GM12878 (cell line): Measurements from ENCODE around the gene WWP2. TPM values are rescaled to one million over a fixed set of nuclear protein-coding genes. Genes with fewer than 3 reads are reported as not detected.
A peak's percentile ranks its signal among the peaks of the same experiment; 100 is the strongest.

Experiments used
- ATAC-seq: fragments of 200-7000 bp; cut with Tn5 transposase; 3 replicates; pipeline ENCODE4 v1.9.1; 2020; ENCODE audit warnings: mild to moderate bottlenecking, moderate library complexity
- BruUV-seq: library from RNA; stranded (reverse); fragments of 400-500 nt; replicated peaks from 2 replicates; lab custom pipeline; 2021; lab: Mats Ljungman, UMichigan
- CTCF ChIA-PET: fragments of 300-600 bp; sonication (Branson Sonifier 250); formaldehyde crosslinking; extraction: SDS; loops from one replicate; lab custom pipeline; 2021; ENCODE audit warnings: inconsistent platforms; lab: Yijun Ruan, JAX
- POLR2A ChIA-PET: fragments of 350-600 bp; formaldehyde crosslinking; extraction: SDS; loops from one replicate; lab custom pipeline; 2021; ENCODE audit warnings: inconsistent platforms; lab: Charles Lee
- RAD21 ChIA-PET: fragments of 300-600 bp; sonication (Branson Sonifier 250); formaldehyde crosslinking; loops from one replicate; lab custom pipeline; 2023; ENCODE audit warnings: antibody characterized with exemption; ENCODE audit not compliant: unreplicated experiment; lab: Charles Lee
- SMC1A ChIA-PET: fragments of 300-600 bp; sonication (Branson Sonifier 250); formaldehyde crosslinking; loops from one replicate; lab custom pipeline; 2023; ENCODE audit not compliant: unreplicated experiment, uncharacterized antibody; lab: Charles Lee
- DNase-seq: peaks from one replicate; pipeline ENCODE4 v3.0.0-alpha.2; 2011; ENCODE audit warnings: low read depth, low spot score
- FAIRE-seq: peaks from 3 replicates; lab custom pipeline; 2011; peaks lifted over from hg19 to GRCh38; lab: Jason Lieb, UNC
- H2AFZ ChIP-seq: 2 replicates; pipeline ENCODE4 v1.6.0; 2011; ENCODE audit warnings: low read depth, low read length, control low read depth; ENCODE audit not compliant: control insufficient read depth
- H3K27ac ChIP-seq: 2 replicates; pipeline ENCODE4 v1.5.1; 2011; ENCODE audit warnings: control low read depth; ENCODE audit not compliant: control insufficient read depth, insufficient read depth
- H3K27me3 ChIP-seq, 2 experiments: replicated peaks in 1 of 2; 2 replicates each; pipeline versions ENCODE4 v1.6.0 to v1.6.1; 2011; ENCODE audit warnings: low read length in 1 of 2; ENCODE audit not compliant: control insufficient read depth in 2 of 2, insufficient read depth in 2 of 2
- H3K36me3 ChIP-seq, 2 experiments: 2 replicates each; pipeline ENCODE4 v1.5.1; 2011; ENCODE audit warnings: low read length in 1 of 2; ENCODE audit not compliant: control insufficient read depth in 2 of 2, insufficient read depth in 2 of 2
- H3K4me1 ChIP-seq: 2 replicates; pipeline ENCODE4 v1.6.1; 2011; ENCODE audit warnings: mild to moderate bottlenecking, low read length, moderate library complexity, mixed read lengths; ENCODE audit not compliant: control insufficient read depth, insufficient read depth
- H3K4me2 ChIP-seq: 2 replicates; pipeline ENCODE4 v1.6.0; 2011; ENCODE audit warnings: control low read depth; ENCODE audit not compliant: control insufficient read depth, insufficient read depth
- H3K4me3 ChIP-seq: fragments of 200-600 bp; sonication (generic); 2 replicates; pipeline ENCODE4 v1.5.1; 2016
- H3K79me2 ChIP-seq: 2 replicates; pipeline ENCODE4 v1.6.0; 2011; ENCODE audit warnings: low read length; ENCODE audit not compliant: control insufficient read depth, insufficient read depth
- H3K9ac ChIP-seq: 2 replicates; pipeline ENCODE4 v1.8.0; 2011; ENCODE audit warnings: low read length, control low read depth, mixed read lengths; ENCODE audit not compliant: control insufficient read depth, insufficient read depth
- H3K9me3 ChIP-seq: replicated peaks from 3 replicates; pipeline ENCODE4 v1.5.1; 2011; ENCODE audit warnings: mild to moderate bottlenecking, low read length; ENCODE audit not compliant: control insufficient read depth, insufficient read depth
- H4K20me1 ChIP-seq: 2 replicates; pipeline ENCODE4 v1.6.0; 2011; ENCODE audit not compliant: control insufficient read depth, insufficient read depth
- EZH2 ChIP-seq: IDR thresholded peaks from 2 replicates; pipeline ENCODE4 v1.6.1; 2012; ENCODE audit warnings: low read depth, mild to moderate bottlenecking, control low read depth, inconsistent platforms, low read length, borderline replicate concordance; ENCODE audit not compliant: control insufficient read depth
- HCFC1 ChIP-seq: fragments of 150-350 bp; IDR thresholded peaks from 2 replicates; pipeline ENCODE4 v1.6.1; 2014; ENCODE audit warnings: low read length
- IKZF1 ChIP-seq: fragments of 450-650 bp; conservative IDR thresholded peaks from 2 replicates; pipeline ENCODE4 v1.6.1; 2017; ENCODE audit warnings: antibody characterized with exemption, mild to moderate bottlenecking
- JUND ChIP-seq: IDR thresholded peaks from 2 replicates; pipeline ENCODE4 v1.6.1; 2012; ENCODE audit warnings: low read depth, mild to moderate bottlenecking, low read length, improper control_type of control experiment, moderate library complexity
- SREBF2 ChIP-seq: IDR thresholded peaks from 2 replicates; pipeline ENCODE4 v1.6.1; 2012; ENCODE audit warnings: mild to moderate bottlenecking, low read length
- WGBS: methylation state at CpG from one replicate; pipeline ENCODE4 v1.1.6; 2016; ENCODE audit warnings: low lambda C conversion rate; ENCODE audit not compliant: insufficient replicate concordance, insufficient coverage; ENCODE audit errors: missing lambda C conversion rate; 5-methylcytosine and 5-hydroxymethylcytosine counted together
- in situ Hi-C: fragments of 300-500 bp; cut with MboI; formaldehyde crosslinking; loops from 9 replicates; pipeline ENCODE4 v1.14.3; 2018; ENCODE audit warnings: mixed read lengths
- intact Hi-C: fragments of 100-400 bp; cut with micrococcal nuclease; formaldehyde crosslinking; loops from one replicate; pipeline ENCODE4 v1.14.2; 2022; ENCODE audit not compliant: unreplicated experiment
- polyA plus RNA-seq, 11 experiments: library from polyadenylated mRNA; depleted of rRNA in 4 of 11; unstranded in 6 of 11; stranded (reverse) in 5 of 11; fragments of >200 nt; fragmentation: Nextera tagmentation in 4 of 11; fragmentation: Illumina TruSeq in 1 of 11; extraction: Ambion mirVana in 4 of 11; extraction: Trizol in 1 of 11; gene quantifications; 1 replicate in 1 of 11; 2 replicates in 10 of 11; pipeline versions ENCODE4 v1.2.1 to v1.2.3, GENCODE V29; 2011 to 2016; ENCODE audit warnings: inconsistent platforms in 2 of 11, missing spikeins in 2 of 11, low read depth in 1 of 11
- total RNA-seq, 4 experiments: library from RNA; depleted of rRNA in 3 of 4; stranded (reverse); fragments of >200 nt in 3 of 4; fragmentation: Illumina TruSeq in 1 of 4; extraction: Trizol in 1 of 4; gene quantifications; 2 replicates each; pipeline versions ENCODE4 v1.2.1 to v1.2.3, GENCODE V29; 2013 to 2021
- TF ChIP-seq, protein P1 (sequence below): fragments of 450-650 bp; IDR thresholded peaks from 2 replicates; pipeline ENCODE4 v1.6.1; 2016; ENCODE audit warnings: mild to moderate bottlenecking, moderate library complexity, borderline replicate concordance
- TF ChIP-seq, protein P2 (sequence below): fragments of 450-650 bp; IDR thresholded peaks from 2 replicates; pipeline ENCODE4 v1.6.1; 2016; ENCODE audit warnings: mild to moderate bottlenecking
- TF ChIP-seq, protein P3 (sequence below): fragments of 450-650 bp; IDR thresholded peaks from 2 replicates; pipeline ENCODE4 v1.6.1; 2017; ENCODE audit warnings: mild to moderate bottlenecking, moderate library complexity

Gene WWP2
- total and polyA plus RNA-seq, 10 of the 15 experiments (the other 5 are each of a cell fraction or from before 2014, with no cell fraction given) = 2.8 to 47.0 (median 23.8) TPM

DNA sequence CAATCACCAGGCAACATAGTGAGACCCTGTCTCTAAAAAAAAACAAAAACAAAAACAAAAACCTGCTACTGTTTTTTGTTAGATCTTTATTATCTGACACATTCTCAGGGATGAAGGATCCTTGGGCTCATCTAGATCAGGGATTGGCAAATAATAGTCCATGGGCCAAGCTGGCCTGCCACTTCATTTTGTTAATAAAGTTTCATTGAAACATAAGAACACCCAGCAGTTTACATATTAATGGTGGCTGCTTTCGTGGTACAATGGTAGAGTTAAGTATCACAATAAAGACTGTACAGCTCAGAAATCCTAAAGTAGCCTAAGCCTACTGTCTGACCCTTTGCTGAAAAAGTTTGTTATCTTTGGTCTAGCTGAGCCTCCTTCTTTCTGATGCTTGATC lies 156.1 kb downstream of the WWP2 start (continued):
- TF ChIP-seq, protein P1, sequence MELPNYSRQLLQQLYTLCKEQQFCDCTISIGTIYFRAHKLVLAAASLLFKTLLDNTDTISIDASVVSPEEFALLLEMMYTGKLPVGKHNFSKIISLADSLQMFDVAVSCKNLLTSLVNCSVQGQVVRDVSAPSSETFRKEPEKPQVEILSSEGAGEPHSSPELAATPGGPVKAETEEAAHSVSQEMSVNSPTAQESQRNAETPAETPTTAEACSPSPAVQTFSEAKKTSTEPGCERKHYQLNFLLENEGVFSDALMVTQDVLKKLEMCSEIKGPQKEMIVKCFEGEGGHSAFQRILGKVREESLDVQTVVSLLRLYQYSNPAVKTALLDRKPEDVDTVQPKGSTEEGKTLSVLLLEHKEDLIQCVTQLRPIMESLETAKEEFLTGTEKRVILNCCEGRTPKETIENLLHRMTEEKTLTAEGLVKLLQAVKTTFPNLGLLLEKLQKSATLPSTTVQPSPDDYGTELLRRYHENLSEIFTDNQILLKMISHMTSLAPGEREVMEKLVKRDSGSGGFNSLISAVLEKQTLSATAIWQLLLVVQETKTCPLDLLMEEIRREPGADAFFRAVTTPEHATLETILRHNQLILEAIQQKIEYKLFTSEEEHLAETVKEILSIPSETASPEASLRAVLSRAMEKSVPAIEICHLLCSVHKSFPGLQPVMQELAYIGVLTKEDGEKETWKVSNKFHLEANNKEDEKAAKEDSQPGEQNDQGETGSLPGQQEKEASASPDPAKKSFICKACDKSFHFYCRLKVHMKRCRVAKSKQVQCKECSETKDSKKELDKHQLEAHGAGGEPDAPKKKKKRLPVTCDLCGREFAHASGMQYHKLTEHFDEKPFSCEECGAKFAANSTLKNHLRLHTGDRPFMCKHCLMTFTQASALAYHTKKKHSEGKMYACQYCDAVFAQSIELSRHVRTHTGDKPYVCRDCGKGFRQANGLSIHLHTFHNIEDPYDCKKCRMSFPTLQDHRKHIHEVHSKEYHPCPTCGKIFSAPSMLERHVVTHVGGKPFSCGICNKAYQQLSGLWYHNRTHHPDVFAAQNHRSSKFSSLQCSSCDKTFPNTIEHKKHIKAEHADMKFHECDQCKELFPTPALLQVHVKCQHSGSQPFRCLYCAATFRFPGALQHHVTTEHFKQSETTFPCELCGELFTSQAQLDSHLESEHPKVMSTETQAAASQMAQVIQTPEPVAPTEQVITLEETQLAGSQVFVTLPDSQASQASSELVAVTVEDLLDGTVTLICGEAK = 0 out of 2 replicates have a peak, but pooled peaks have one; percentile 29
- TF ChIP-seq JUND = no peak
- TF ChIP-seq HCFC1 = no peak

DNA sequence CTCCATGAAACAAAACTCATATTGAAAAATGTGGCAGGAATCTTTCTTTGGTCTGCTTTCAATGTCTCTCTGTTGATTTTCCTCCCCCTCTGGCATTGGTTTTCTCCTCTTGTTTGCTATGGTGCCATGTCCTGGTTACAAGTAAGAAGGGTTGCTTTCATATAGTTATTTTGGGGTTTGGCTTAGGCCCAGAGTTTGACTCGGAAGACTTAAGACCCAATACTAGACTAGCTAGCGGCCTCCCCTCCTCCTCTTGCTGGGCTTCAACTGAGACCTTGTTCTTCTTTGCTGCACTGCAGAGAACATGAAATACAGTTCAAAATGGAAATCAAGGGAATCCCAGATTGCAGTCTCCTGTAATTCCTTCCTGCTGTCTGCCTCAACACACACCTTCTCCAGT lies 159.0 kb downstream of the WWP2 start:
- Histone ChIP-seq H3K4me1 (no peaks in the 10 kb centered on the region), H3K79me2 (no peaks in the 10 kb centered on the region), H3K27me3 (no peaks in the 10 kb centered on the region), H3K9ac (no peak overlapping the region), H3K4me2 (no peak overlapping the region), H3K27ac (no peak overlapping the region), H3K9me3 (no peaks in the 10 kb centered on the region)
- intact Hi-C loops = no loop called here
- POLR2A ChIA-PET = no interaction called here
- DNase-seq = no peak
- no TSS peak for BruUV-seq
- SMC1A ChIA-PET = no interaction called here
- TF ChIP-seq IKZF1 = no peak
- TF ChIP-seq EZH2 = no peak
- TF ChIP-seq, protein P2, sequence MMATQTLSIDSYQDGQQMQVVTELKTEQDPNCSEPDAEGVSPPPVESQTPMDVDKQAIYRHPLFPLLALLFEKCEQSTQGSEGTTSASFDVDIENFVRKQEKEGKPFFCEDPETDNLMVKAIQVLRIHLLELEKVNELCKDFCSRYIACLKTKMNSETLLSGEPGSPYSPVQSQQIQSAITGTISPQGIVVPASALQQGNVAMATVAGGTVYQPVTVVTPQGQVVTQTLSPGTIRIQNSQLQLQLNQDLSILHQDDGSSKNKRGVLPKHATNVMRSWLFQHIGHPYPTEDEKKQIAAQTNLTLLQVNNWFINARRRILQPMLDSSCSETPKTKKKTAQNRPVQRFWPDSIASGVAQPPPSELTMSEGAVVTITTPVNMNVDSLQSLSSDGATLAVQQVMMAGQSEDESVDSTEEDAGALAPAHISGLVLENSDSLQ = no peak
- TF ChIP-seq, protein P3, sequence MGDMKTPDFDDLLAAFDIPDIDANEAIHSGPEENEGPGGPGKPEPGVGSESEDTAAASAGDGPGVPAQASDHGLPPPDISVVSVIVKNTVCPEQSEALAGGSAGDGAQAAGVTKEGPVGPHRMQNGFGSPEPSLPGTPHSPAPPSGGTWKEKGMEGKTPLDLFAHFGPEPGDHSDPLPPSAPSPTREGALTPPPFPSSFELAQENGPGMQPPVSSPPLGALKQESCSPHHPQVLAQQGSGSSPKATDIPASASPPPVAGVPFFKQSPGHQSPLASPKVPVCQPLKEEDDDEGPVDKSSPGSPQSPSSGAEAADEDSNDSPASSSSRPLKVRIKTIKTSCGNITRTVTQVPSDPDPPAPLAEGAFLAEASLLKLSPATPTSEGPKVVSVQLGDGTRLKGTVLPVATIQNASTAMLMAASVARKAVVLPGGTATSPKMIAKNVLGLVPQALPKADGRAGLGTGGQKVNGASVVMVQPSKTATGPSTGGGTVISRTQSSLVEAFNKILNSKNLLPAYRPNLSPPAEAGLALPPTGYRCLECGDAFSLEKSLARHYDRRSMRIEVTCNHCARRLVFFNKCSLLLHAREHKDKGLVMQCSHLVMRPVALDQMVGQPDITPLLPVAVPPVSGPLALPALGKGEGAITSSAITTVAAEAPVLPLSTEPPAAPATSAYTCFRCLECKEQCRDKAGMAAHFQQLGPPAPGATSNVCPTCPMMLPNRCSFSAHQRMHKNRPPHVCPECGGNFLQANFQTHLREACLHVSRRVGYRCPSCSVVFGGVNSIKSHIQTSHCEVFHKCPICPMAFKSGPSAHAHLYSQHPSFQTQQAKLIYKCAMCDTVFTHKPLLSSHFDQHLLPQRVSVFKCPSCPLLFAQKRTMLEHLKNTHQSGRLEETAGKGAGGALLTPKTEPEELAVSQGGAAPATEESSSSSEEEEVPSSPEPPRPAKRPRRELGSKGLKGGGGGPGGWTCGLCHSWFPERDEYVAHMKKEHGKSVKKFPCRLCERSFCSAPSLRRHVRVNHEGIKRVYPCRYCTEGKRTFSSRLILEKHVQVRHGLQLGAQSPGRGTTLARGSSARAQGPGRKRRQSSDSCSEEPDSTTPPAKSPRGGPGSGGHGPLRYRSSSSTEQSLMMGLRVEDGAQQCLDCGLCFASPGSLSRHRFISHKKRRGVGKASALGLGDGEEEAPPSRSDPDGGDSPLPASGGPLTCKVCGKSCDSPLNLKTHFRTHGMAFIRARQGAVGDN = no peak
- no peak for TF ChIP-seq JUND
- no peak for TF ChIP-seq SREBF2
- TF ChIP-seq, all 136 proteins: peak for 0
- FAIRE-seq = no peak
- H4K20me1 ChIP-seq = no peaks in the 10 kb centered on the region
- ChIA-PET RAD21 (interaction anchor here (1.6 kb wide), 1 partner anchor 9 kb away, joined by 5 read pairs; no protein-coding TSS in a partner anchor), CTCF (no interaction called here)
- no peak for ATAC-seq
- H2AFZ ChIP-seq = no peak overlapping the region
- peaks cover 0 to 3% of the 10 kb centered on the region in 2 experiments; a peak in 2 of 4 replicates for H3K36me3 ChIP-seq
- in situ Hi-C loops = no loop called here
- WGBS = 98% methylated on average over 2 of the region's 2 CpGs
- H3K4me3 ChIP-seq = no peak overlapping the region
